ENCODE measurements around the gene OAT. TPM values are rescaled to one million over a fixed set of nuclear protein-coding genes. Genes with fewer than 3 reads are reported as not detected.

OAT gene
- polyA plus RNA-seq, 1 of the 3 experiments (the other 2 are of a cell fraction), result 65.7 TPM

GRCh38 chr10:124465003-124465776 is 46.5 kb upstream of the OAT start:
- H3K79me2 ChIP-seq (ENCODE audit: insufficient read depth), result peaks cover 8% of the 10 kb centered on the region; the same call in 1 of the 2 replicates
- H3K27ac ChIP-seq (ENCODE audit: low read depth in 2 of 2, low read length in 1 of 2), result no peak overlapping the region
- no peak for DNase-seq
- no peak overlapping the region for H3K9ac ChIP-seq
- no peaks in the 10 kb centered on the region for H3F3A ChIP-seq (replicated peaks; ENCODE audit: insufficient read depth)
- 91% methylated on average over 16 of the region's 17 CpGs for WGBS (ENCODE audit: low lambda C conversion rate)
- no peak overlapping the region for H3K4me3 ChIP-seq (ENCODE audit: low read depth in 2 of 2, low read length in 1 of 2)
- H3K36me3 ChIP-seq (replicated peaks in 1 of 2; ENCODE audit: control insufficient read depth in 1 of 2, insufficient read depth in 2 of 2, low read length in 1 of 2), result no peaks in the 10 kb centered on the region
- POLR2A ChIA-PET, result no interaction called here
- H3K27me3 ChIP-seq (ENCODE audit: insufficient read depth), result no peaks in the 10 kb centered on the region
- no peak overlapping the region for H3K4me2 ChIP-seq
- no peaks in the 10 kb centered on the region for H3K9me2 ChIP-seq
- H3K4me1 ChIP-seq (ENCODE audit: control insufficient read depth in 1 of 2, insufficient read depth in 2 of 2, low read depth in 1 of 2, low read length in 1 of 2), result no peaks in the 10 kb centered on the region; a peak in 1 of 4 replicates
- H2AFZ ChIP-seq (ENCODE audit: low read depth), result no peak overlapping the region
- H4K20me1 ChIP-seq (ENCODE audit: insufficient read depth), result no peaks in the 10 kb centered on the region
- H3K9me3 ChIP-seq, result no peaks in the 10 kb centered on the region
- no peak for TF ChIP-seq RFX5 (IDR thresholded peaks at IDR 0.05; ENCODE audit: low read length)
- TF ChIP-seq NRF1 (IDR thresholded peaks at IDR 0.05; ENCODE audit: low read depth, low read length), result no peak
- TF ChIP-seq MAX (IDR thresholded peaks at IDR 0.05; ENCODE audit: low read depth), result no peak
- TF ChIP-seq SIN3A (IDR thresholded peaks at IDR 0.05; ENCODE audit: borderline replicate concordance, low read depth, low read length), result no peak
- TF ChIP-seq CHD2 (IDR thresholded peaks at IDR 0.05; ENCODE audit: low read length, partially characterized antibody), result no peak
- TF ChIP-seq ELF1 (IDR thresholded peaks at IDR 0.05), result no peak
- TF ChIP-seq IRF3 (IDR thresholded peaks at IDR 0.05; ENCODE audit: low read depth, low read length), result no peak
- no peak for TF ChIP-seq RXRA (IDR thresholded peaks at IDR 0.05; ENCODE audit: borderline replicate concordance, low read depth)
- no peak for TF ChIP-seq TAF1 (IDR thresholded peaks at IDR 0.05; ENCODE audit: borderline replicate concordance, low read depth, low read length)
- TF ChIP-seq USF1 (IDR thresholded peaks at IDR 0.05; ENCODE audit: borderline replicate concordance, low read depth), result no peak
- no peak for TF ChIP-seq EP300 (IDR thresholded peaks at IDR 0.05; ENCODE audit: borderline replicate concordance in 1 of 2, low read depth in 1 of 2, low read length in 1 of 2)
- CTCF ChIA-PET, result interaction anchor here (1.0 to 1.2 kb wide), 2 partner anchors 50 to 291 kb away, joined by 3 read pairs; no protein-coding TSS in a partner anchor

- no peak overlapping the region for H3K9ac ChIP-seq
- H3K4me3 ChIP-seq (ENCODE audit: low read depth in 2 of 2, low read length in 1 of 2), result no peak overlapping the region
- H3K36me3 ChIP-seq (replicated peaks in 1 of 2; ENCODE audit: control insufficient read depth in 1 of 2, insufficient read depth in 2 of 2, low read length in 1 of 2), result no peaks in the 10 kb centered on the region
- no peak for TF ChIP-seq ZBTB33 (IDR thresholded peaks at IDR 0.05; ENCODE audit: borderline replicate concordance, low read depth)
- no peak for TF ChIP-seq MAX (IDR thresholded peaks at IDR 0.05; ENCODE audit: low read depth)
- no peak for TF ChIP-seq TAF1 (IDR thresholded peaks at IDR 0.05; ENCODE audit: borderline replicate concordance, low read depth, low read length)
- no peak for TF ChIP-seq CTCF (IDR thresholded peaks at IDR 0.05)
- TF ChIP-seq SMC3 (IDR thresholded peaks at IDR 0.05; ENCODE audit: low read depth, low read length), result no peak
- no peak for TF ChIP-seq RCOR1 (IDR thresholded peaks at IDR 0.05; ENCODE audit: low read length)
- no peak for TF ChIP-seq MEF2A (IDR thresholded peaks at IDR 0.05; ENCODE audit: borderline replicate concordance, low read depth)
- no peak for TF ChIP-seq RXRA (IDR thresholded peaks at IDR 0.05; ENCODE audit: borderline replicate concordance, low read depth)
- no peak for TF ChIP-seq FOSL2 (IDR thresholded peaks at IDR 0.05; ENCODE audit: borderline replicate concordance, low read depth)
These were observed 45.6 kb upstream of the OAT start for GRCh38 chr10:124464028-124464965.

More at GRCh38 chr10:124464028-124464965, 45.6 kb upstream of the OAT start:
- no peak overlapping the region for H2AFZ ChIP-seq (ENCODE audit: low read depth)
- 95% methylated on average over 9 of the region's 9 CpGs for WGBS (ENCODE audit: low lambda C conversion rate)
- H3K79me2 ChIP-seq (ENCODE audit: insufficient read depth), result peaks cover 8% of the 10 kb centered on the region; the same call in 1 of the 2 replicates
- POLR2A ChIA-PET, result no interaction called here
- no peaks in the 10 kb centered on the region for H3K9me3 ChIP-seq
- no peak overlapping the region for H3K4me2 ChIP-seq
- CTCF ChIA-PET, result interaction anchor here (1.0 kb wide), 1 partner anchor 18 kb away, joined by 3 read pairs; no protein-coding TSS in a partner anchor
- H3K4me1 ChIP-seq (ENCODE audit: control insufficient read depth in 1 of 2, insufficient read depth in 2 of 2, low read depth in 1 of 2, low read length in 1 of 2), result no peaks in the 10 kb centered on the region; a peak in 1 of 4 replicates
- no peaks in the 10 kb centered on the region for H4K20me1 ChIP-seq (ENCODE audit: insufficient read depth)
- no peaks in the 10 kb centered on the region for H3K27me3 ChIP-seq (ENCODE audit: insufficient read depth)
- no peak overlapping the region for H3K27ac ChIP-seq (ENCODE audit: low read depth in 2 of 2, low read length in 1 of 2)
- no peaks in the 10 kb centered on the region for H3F3A ChIP-seq (replicated peaks; ENCODE audit: insufficient read depth)
- DNase-seq, result no peak
- no peaks in the 10 kb centered on the region for H3K9me2 ChIP-seq

Data from SK-N-SH (cell line).